SKM-1 (cell line): ENCODE results near the gene SYCP3.
A peak's percentile ranks its signal among the peaks of the same experiment; 100 is the strongest.

ENCODE experiments used
- DNase-seq: peaks from one replicate; lab custom pipeline; 2025; ENCODE audit not compliant: unreplicated experiment; lab: John Stamatoyannopoulos, UW

The SYCP3 gene

DNA sequence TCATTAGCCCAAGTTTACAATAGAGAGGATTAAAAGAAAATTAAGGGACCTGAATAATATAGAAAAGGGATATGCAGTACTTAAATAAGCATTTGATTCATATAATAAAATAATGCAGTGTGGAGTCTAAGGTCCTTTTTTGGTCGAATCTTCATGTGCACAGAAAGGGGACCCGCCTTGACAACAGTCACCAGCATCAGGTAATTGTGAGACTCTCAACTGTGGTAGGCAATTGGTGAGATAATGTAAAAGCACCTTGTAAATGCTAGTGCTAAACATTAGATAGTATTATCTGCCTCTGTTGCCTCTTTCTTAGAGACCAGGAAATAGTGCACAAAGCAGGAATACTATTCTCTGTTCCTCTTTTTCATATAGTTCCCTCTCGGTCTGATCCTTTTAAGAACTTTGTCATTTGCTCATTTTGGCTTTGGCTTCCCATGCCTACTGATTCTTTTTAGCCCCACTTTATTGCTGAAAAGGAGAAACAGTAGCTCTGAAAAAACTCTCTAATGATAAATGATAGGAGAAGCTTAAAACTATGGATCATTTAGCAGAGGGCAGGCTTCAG, 24.3 kb downstream of the SYCP3 start:
- peak; percentile 17 for DNase-seq

DNA sequence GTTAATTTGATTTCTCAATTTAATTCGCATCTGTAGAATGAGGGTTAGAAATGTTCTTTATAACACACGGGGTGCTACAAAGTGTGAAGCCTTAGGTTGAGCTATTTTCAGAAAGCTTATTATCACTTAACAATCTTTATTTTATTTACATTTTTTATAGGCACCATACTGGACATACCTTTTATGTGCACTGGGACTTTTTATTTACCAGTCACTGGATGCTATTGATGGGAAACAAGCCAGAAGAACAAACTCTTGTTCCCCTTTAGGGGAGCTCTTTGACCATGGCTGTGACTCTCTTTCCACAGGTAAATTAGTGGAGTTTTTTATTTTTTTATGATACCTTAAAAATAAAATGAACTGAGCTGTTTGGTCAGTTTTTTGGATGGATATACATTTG, 25.3 kb downstream of the SYCP3 start:
- DNase-seq = no peak

DNA sequence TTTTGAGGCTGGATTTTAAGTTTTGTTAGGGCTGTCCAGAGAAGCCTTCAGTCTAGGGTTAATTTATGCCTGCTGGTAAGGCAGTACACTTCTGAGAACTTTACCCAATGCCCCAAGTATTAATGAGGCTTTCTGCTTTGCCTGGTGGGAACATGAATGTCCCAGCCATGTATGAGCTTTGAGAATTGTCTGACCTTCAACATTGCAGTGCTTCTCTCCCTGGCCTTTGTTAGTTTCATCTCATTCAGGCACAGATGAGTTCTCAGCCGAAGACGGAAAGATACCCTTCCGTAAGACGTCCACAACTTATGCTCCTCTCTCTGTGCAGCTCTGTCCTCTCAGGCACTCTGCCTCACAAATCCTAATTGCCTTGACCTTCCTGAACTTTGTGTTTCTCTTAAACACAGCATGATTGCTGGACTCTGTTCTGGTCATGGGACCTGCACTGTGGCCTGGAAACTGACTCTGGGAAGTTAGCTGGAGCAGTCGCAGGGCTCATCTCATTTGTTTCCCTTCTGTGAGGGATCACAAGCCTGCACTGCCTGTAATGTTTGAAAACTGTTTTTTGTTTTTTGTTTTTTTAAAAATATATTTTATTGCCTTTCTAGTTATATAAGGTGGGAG, 26.1 kb downstream of the SYCP3 start:
- no peak for DNase-seq

DNA sequence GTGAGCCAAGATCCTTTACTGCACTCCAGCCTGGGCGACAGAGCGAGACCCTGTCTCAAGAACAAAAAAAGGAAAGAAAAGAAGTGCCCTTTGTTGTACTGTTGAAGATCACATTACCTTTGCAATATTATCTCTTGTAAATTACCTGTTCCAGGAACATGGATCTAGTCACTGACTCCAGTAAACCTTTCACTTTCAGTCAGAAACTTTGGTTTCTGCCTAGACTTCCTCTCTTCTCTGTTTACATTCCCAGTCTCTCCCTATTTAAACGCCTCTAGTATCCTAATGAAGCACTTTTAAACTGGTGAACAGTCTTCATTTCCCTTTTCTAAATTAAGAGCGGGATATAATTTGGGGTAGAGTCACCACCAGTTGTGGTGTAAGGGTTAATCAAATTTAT, 29.0 kb downstream of the SYCP3 start:
- no peak for DNase-seq

DNA sequence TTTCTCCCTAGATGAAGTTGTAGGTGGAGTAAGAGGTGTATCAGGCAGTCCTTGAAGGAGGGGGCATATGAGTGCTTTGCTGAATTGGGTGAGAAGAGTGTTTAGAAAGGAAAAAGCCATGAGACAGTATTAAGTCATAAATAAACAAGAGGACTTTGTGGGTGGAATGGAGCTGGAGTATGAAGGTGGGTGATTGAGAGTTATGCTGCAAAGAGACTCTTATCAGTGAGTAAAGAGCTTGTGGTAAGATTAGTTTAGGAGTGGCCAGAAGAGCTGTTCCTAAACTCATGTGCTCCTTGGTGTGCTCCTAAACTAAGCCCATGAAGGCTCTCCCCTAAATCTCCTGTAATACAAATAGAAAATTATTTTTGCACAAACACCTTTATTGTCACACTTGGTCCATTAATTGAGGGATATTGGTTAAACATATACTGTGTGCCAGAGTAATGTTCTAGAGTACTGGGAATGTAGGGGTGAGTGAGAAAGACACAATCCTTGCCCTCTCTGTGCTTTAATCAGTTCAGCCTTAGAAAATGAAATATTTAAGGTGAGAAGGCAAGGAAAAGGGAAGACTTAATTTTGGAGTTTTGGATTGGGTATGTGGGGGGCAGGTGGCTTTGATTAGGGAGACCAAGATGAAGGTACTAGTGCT, 32.0 kb downstream of the SYCP3 start:
- no peak for DNase-seq

DNA sequence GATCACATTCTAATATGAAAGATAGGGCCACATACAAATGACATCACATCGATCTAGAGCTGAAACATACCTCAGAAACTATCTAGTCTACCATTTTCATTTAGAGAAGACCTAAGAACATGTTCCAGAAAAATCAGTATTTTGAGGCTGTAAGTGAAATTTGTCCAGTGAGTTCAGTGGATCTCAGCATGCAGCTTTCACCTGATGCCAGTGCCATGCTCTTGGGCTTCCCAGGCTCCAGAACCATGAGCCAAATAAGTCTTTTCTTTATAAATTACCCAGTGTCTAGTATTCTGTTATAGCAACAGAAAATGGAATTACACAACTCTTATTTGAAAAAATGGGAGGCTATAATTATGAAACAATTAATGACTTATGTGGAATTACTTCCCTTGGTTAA, 32.9 kb downstream of the SYCP3 start:
- DNase-seq = no peak

DNA sequence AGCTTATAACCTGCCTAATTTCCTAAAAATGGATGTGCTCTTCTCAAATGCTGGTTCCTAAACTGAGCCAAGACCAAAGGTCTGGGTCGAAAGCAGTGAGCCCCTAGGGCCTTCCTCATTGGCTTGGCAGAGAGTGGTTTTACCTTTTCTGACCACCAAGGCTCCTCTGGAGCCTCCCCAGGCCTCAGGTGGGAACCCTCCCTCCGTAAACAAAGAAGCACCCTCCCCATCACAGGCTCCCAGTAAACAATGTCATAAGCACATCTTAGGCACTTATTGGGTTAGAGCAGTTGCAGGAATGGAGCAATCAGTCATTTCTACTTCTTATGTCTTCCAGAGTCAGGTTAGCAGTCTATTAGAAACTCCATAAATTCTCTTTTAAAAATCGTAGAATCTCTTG, 35.8 kb downstream of the SYCP3 start:
- DNase-seq = no peak

DNA sequence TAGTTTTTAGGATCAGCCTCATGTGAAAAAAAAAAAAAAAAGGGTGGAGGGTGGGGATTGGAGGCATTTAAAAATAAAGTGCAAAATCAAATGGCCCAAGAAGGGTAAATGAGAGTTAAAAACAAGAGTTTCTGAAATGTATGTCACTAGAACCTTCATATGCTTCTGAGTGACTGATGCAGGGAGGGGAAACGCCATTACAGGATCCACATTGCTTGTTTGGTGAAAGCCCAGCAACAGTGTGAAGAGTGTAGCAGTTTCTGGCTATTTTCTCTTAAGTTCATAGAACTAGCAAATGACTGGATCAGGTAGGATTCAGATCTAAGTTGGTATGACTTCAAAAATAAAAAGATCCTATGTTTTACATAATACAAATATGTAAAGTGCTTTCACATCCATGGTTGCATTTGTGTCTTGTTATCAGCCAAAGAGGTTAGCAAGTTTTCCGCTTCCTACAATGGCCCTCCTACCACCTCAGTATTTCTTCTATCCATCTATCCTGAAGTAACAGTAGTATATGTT, 38.9 kb downstream of the SYCP3 start:
- DNase-seq = no peak

DNA sequence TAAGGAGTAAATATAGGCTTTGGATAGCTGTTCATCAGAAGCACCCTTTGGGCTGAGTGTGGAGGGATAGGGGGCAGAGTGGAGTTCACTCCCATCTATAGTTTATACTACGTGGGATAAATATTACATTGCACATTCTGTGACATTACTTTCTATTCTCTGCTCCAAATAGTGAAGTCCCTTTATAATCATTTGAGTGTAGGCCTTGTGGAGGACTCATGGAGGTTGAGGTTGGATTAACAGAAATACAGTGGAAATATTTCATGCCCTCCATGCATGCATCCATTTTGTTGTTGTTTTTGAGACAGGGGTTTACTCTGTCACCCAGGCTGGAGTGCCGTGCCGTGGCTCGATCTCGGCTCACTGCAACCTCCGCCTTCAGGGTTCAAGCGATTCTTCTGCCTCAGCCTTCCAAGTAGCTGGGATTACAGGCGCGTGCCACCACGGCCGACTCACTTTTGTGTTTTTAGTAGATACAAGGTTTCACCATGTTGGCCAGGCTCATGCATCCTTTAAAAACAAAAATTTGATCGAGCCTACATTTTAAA, 40.4 kb downstream of the SYCP3 start:
- DNase-seq = no peak

DNA sequence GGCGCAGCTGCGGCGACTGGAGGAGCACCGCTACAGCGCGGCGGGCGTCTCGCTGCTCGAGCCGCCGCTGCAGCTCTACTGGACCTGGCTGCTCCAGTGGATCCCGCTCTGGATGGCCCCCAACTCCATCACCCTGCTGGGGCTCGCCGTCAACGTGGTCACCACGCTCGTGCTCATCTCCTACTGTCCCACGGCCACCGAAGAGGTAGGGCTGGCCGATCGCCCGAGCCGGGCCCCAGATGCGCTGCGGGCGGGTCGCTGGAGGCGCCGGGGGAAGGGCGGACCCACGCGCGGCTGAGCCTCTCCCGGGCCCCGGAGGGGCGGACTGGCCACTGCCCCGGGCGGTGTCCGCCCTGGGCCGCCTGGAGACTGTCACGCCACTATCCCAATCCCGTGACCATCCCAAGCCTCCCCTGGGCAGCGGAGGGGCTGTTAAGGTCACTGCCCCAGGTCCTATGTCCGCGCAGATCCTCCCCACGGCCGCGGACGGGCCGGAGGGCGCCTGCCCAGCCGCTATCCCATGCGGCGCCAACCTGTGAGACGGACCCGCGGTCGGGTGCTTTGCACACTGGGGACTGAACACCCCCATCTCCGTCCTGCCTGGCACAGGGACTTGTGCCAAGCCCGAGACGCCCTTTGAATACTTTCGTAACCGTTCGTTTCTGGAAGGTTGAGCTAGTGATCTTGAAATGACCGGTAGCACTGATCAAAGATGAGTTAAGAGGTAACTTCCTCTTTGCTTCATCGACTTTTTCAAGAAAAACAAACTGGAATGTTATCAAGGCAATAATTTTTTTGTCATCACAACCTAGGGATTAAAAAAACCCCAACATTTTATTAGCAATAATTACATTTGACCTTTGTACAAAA, 41.1 kb downstream of the SYCP3 start:
- DNase-seq = peak; percentile 16

DNA sequence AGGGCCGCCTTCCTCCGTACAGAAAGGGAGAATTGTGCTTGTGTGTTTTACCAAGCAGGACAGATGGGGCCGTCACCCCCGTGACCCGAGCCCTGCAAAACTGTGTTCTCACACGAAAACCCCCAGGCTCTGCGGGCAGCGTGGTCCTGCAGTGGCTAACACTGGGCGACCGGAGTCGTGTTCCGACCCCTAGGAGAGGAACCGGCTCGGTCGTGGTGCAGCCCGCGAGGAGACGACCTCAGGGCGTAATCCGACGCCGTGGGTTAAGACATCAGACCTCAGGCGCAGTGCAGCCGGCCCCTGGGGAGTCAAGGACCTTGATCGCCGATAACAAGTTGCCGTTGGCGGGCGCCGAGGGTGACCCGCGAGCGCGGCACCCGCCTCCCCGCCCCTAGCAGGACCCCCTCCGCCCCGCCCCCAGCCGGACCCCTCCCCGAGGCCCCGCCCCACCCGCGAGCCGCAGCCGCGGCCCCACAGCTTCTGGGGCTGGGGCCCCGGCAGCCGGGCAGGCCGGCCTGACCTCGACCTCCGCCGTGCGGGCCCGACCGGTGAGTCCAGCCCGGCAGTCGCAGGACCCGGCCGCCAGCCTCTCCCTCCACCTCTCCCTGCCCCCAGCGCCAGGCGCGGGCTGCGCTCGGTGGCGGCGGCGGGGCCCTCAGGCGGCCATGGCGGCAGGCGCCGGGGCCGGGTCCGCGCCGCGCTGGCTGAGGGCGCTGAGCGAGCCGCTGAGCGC, 41.9 kb downstream of the SYCP3 start, which contains the start of gene CHPT1:
Gene CHPT1, plus strand, starts transcription at position 444 of the 733 bp plus-strand sequence. Its CDS starts 222 bp downstream, at position 666.
- peak; percentile 4 for DNase-seq

DNA sequence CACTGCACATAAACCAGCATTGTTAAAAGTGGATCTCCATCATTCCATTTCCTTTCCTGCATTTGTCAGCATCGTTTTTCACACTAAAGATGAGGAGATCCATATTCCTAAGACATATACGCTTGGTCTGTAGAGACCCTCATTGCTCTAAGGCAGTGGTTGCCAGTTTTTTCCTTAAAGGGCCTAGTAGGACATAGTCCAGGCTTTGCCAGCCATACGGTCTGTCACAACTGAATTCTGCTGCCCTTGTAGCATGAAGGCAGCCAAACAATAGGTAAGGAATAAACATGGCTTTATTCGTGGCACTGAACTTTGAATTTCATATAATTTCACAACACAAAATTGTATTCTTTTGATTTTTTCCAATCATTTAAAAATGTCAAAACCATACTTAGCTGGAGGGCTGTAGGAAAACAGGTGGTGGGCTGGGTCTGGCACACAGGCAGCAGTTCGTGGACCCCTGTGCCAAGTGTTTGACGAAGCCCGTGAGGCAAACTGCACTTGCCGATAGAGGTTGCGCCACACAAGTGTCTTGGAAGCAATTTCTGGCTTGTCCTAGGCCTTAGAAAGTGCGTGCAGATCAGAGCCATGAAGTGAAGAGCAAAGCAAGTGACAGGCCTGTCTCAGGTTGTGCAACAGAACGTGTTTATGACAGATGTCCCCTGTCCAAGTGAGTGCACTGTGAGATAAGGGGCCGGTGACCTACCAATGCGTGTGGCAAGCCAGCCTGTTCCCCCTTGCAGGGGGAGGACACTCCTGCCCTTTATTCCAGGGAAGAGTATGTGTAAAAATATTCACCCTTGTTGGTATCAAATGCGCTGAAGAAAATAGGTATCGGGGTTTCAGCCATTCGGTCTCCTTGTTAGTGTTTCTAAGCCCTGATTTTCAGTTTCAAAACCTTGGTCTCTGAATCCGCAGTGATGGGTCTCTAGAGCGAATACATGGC, 42.7 kb downstream of the SYCP3 start:
- DNase-seq = no peak

DNA sequence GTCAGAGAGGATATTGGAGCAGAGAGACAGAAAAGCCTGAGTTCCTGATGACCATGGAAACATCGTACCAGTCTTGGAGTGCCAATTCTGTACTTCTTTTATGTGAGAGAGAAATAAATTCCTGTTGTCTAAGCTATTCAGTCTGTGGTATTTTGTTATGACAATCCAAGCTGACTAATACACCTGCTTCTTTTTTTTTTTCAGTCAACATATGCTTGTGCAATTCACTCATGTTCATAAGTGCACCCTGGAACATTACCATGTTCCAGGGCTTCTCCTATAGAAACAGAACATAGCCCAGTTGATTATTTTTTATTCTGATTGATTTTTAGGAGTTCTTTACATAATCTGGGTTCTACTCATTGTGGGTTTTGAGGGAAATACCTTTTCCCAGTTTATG, 43.6 kb downstream of the SYCP3 start:
- DNase-seq = no peak

DNA sequence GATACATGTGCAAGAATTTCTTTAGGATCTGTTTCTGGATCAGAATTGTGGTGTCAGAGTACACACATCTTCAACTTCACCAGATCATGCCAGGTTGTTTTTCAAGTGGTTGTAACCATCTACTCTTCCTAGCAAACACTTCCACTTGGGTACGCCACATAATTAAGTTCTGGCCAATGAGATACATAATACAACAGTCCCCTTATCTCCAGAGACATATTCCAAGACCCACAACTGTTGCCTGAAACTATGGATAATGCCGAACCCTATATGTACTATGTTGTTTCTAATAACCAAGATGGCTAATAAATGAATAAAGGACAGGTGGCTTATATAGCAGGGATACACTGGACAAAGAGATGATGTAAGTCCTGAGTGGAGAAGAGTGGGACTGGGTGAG, 44.3 kb downstream of the SYCP3 start:
- DNase-seq = no peak

DNA sequence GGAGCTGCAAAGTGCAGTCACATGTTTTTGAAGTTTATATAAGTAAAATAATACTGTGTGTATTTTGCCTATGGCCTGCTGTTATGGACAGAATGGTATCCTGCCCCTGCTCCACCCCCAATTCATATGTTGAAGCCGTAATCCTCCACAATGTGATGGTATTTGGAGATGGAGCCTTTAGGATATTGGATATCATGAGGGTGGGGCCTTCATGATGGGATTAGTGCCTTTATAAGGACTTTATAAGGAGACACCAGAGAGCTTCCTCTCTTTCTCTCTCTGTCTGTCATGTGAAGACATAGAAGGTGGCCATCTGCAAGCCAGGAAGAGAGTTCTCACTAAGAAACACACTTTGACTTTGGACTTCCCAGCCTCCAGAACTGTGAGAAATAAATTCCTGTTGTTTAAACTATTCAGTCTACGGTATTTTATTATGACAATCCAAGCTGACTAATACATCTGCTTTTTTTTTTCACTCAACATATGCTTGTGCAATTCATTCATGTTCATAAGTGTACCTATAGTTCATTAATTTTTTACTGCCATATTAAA, 44.9 kb downstream of the SYCP3 start:
- DNase-seq = no peak

DNA sequence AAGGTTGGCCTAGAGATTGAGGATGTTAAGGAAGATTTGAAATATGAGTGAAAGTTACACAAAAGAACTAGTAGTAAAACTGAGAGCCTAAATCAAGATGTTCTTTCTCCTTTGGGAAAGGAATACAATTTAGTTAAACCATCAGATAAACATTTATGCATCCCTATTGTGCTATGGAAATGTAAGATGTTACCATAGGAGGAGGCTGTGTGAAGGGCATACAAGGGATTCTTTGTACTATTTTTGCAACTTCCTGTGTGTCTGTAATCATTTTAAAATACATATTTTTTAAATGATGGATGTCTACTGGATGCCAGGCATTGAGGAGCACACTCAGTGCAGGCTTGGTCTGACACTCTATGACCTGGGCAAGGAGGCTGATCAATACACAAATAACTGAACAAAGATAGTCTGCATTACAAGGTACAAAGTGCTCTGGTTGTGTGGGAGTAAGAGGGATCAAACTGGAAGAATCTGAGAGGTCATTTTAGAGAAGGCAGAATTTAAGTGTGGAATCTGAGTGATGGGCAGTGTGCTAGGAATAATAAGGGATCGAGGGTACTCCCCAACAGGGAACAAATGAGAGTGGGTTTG, 47.7 kb downstream of the SYCP3 start:
- no peak for DNase-seq

DNA sequence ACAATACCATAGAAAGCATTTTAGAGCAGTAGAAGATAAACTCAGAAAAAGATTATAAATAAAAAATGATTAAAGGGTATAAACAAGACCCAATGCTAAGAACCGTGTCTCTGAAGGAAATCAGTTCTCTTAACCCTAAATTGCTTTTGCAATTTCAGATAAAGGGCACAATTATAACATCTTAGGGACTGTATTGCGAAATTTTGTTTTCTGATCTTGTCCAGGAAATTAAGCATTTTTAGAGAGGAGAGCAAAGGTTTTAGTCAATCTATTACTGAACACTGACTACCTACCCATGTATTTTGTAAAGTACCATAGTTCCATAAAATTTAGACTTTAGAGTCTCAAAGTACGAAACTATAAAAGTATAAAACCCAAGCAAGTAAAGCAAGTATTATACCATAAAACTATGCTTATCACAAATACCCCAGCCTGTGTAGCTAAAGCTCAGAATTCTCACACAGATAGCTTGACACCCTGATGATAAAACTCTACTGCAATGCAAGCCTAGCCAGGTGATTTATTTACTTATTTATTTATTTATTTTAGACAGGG, 48.6 kb downstream of the SYCP3 start:
- no peak for DNase-seq

DNA sequence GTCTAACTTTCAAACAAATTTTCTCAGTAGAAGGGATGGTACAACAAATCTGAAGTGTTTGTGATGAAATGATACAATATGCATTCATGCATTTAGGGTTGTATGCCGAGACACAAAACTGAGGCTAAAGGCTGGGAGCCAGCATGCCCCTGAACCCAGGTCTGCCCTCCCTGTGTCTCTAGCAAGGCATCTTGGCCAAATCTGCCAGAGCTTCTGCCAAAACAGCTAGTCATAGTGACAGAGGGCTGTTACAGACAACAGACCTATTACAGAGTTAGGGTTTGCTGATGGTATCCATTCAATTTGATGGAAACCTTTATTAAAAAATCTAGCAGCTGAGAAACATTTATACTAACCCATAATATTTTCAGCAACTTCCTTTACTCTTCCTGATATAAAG, 53.1 kb downstream of the SYCP3 start:
- no peak for DNase-seq
